NCI-H187 treated with DMSO at 0.1 percent for 48 hours (cell line): ENCODE measurements around the gene BSN.
A peak's percentile ranks its signal among the peaks of the same experiment; 100 is the strongest.

Source experiments
- DNase-seq: peaks from one replicate; lab custom pipeline; 2025; lab: John Stamatoyannopoulos, UW

BSN gene, protein sequence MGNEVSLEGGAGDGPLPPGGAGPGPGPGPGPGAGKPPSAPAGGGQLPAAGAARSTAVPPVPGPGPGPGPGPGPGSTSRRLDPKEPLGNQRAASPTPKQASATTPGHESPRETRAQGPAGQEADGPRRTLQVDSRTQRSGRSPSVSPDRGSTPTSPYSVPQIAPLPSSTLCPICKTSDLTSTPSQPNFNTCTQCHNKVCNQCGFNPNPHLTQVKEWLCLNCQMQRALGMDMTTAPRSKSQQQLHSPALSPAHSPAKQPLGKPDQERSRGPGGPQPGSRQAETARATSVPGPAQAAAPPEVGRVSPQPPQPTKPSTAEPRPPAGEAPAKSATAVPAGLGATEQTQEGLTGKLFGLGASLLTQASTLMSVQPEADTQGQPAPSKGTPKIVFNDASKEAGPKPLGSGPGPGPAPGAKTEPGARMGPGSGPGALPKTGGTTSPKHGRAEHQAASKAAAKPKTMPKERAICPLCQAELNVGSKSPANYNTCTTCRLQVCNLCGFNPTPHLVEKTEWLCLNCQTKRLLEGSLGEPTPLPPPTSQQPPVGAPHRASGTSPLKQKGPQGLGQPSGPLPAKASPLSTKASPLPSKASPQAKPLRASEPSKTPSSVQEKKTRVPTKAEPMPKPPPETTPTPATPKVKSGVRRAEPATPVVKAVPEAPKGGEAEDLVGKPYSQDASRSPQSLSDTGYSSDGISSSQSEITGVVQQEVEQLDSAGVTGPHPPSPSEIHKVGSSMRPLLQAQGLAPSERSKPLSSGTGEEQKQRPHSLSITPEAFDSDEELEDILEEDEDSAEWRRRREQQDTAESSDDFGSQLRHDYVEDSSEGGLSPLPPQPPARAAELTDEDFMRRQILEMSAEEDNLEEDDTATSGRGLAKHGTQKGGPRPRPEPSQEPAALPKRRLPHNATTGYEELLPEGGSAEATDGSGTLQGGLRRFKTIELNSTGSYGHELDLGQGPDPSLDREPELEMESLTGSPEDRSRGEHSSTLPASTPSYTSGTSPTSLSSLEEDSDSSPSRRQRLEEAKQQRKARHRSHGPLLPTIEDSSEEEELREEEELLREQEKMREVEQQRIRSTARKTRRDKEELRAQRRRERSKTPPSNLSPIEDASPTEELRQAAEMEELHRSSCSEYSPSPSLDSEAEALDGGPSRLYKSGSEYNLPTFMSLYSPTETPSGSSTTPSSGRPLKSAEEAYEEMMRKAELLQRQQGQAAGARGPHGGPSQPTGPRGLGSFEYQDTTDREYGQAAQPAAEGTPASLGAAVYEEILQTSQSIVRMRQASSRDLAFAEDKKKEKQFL (N-terminal part only)

DNA sequence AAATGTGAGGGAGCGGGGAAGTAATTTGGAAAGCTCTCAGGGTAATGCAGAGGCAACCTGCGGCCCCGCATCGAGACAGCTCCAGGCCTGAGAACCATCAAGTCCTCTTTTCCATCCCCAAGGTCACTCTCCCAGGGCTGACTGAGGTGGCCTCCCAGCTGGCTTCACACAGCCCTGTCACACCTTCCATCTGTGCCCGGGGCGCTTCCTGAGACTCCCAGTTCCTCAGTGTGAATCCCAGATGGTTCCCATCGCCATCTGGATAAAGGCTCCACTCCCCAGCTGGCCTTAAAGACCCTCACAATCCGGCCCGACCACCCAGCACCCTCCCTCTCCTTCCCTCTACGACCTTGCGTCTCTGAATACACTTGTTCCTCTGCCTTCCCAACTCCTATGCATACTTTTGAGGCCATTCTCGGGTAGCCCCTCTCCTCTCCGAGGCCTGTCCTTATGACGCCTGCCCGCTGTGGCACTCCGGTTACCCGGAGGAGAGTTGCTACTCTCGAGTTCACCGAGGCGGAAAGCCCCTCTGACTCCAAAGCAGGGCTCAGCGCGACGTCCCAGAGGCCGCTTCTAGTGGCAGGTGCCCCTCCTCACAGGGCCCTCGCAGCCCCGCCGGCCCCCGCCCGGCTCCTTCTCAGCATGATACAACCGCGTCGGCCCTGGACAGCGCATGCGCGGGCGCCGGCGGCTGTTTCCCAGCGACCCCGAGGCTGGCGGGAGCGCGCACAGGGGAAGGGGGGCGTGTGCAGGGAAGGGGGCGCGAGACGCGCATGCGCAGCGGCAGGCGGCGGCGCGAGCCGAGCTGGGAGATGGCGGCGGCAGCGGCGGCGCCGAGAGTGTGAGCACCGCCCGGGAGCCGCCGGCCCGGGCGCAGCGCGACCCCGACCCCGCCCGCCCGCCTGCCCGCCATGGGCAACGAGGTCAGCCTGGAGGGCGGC, at the start of gene BSN:
Gene BSN (plus strand): TSS at position 786 of the 941 bp plus-strand sequence. CDS start 126 bp downstream, at position 912.
- peak; percentile 26 for DNase-seq

DNA sequence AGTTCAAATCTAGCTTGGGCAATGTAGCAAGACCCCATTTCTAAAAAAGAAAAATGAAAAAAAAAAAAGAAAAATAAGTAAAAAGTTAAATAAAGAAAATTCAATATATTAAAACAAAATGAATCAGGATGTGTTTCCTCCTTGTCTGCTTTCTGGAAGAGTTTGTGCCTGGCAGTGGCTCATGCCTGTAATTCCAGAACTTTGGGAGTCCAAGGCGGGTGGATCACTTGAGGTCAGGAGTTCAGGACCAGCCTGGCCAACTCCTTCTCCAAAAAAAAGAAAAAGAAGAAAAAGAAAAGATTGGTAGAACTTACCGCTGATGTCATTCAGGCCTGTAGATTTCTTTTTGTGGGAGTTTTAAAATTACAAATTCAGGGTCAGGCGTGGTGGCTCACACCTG, 47.4 kb upstream of the BSN start:
- DNase-seq = no peak

DNA sequence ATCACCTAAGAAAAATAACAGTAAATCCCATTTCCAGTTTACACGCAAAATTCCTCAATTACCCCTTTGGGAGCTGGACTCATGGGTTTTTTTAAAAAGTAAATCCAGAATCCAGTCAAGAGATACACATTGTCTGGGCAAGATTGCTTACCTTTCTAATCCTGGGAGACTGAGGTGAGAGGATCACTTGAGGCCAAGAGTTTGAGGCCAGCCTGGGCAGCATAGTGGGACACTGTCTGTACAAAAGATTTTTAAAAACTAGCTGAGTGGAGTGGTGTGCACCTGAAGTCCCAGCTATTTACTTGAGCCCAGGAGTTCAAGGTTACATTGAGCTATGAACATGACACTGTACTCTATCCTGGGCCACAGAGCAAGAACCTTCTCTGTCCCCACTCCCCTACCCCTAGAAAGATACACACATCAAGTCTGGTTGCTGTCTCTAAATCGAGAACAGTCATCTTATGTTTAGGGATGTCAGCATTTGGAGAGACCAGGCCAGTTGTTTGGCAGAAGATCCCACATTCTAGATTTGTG, 45.2 kb upstream of the BSN start:
- DNase-seq = no peak

DNA sequence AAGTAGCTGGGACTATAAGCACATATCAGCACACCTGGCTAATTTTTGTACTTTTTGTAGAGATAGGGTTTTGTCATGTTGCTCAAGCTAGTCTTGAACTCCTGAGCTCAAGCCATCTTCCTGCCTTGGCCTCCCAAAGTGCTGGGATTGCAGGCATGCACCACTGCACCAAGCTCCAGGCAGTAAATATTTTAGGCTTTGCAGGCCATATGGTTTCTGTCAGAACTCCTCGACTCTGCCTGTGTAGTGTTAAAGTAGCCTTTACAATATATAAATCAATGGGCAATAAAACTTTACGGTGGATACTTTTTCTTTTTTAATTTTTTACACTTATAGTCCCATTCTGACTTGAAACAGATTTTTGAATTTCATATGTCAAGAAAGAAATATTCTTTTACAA, 42.6 kb upstream of the BSN start:
- no peak for DNase-seq

DNA sequence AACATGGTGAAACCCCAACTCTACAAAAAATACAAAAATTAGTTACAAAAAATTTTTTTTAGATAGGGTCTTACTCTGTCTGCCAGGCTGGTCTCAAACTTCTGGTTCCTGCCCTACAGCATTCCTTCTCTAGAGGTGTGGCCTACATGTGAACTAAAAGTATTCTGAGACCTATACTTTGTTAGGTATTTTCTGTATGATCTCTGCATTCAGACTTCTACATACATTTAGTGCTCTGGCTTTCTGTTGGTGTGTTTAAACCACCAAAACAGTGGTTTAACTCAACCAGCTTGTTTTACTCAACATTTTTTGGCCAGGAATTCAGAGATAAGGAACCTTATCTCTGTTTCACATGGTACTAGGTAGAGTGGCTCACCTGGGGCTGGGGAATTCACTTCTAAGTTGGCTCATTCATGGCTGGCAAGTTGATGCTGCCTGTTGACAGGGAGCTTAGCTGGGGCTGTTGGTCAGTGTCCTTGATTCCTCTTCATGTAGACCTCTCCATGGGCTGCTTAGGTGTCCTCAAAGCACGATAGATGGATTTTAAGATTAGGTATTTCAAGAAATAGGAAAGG, 41.4 kb upstream of the BSN start:
- no peak for DNase-seq

DNA sequence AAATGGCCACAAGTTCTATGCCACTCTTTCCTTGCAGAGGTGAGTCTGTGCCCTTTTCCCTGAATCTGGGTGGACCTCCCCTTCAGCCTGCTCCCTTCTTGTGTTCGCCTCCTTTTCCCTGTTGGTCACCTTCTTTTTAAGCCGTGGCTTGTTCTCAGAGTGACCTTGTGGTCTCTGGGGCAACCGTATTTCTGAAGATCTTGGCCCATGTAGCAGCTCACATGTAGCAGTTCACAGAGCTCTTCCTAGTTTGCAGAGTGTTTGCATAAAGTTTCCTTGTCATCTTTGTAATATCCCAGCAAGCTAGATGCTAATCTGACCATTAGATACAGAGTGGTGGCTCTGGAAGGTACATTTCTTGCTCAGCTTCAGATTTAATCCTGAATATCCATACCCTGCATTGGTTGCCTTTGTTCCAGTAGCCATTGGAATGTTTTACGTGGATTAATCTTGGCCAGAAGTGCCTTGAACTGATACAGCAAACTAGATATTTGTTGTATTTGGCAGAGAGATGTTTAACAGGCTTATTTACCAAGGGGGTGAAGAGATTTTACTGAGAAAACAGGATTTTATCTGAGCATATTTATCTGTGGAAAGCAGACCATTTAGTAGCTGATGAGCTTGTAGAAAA, 40.7 kb upstream of the BSN start:
- no peak for DNase-seq

DNA sequence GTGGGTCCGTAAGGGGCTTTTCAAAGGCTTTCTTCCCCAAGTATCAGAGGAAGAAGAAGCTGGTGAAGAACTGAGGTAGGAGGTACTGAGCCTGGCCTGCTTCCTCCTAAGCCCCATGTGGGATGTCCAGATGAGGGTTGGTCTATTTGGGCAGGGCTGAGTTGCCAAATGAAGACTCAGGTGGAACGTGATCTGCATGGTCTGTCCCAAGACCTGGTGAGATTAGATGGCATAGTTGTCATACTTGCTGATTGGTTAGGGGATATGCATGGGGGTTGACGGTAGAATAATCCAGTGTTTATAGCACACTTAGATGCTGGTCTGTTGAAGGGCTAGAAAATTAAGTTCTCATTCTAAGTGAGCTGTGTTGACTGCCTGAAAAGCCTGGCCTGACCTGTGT, 36.3 kb upstream of the BSN start:
- DNase-seq = no peak

DNA sequence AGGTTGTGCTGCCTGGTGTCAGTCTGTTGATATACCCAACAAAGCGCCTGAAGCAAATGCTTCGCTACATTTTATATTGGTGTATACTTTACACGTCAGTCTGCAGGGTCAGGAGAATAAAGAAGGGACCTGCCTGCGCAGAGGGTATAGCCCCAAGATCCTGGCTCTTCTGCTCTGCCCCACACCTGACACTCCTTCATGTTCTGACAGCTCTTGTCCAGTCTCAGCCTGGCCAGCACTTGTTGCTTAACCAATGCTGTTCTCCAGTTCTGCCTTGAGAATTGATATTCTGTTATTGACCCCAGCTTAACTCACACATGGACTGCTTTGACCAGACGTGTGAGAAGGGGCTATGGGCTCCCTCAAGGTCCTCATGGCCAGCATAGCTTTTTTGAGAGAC, 35.8 kb upstream of the BSN start:
- DNase-seq = no peak

DNA sequence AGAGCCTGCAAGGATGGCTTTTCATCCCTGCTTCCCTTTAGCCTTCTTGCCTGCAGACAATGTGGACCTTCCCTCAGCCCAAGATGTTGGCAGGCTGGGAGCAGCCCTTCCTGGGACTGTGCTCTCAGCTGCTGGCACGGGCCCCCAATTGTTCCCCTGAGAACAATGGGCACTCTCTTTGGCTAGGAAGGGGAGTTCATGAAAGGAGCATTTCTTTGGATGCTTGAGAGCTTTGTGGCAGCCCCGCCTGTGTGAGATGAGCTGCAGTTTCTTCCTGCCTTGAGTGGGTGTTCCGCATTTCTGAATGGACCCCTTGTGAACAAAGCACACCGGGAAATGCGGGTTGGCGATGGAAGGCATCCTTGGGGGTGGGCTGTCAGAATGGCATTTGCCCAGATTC, 35.0 kb upstream of the BSN start:
- DNase-seq = no peak

DNA sequence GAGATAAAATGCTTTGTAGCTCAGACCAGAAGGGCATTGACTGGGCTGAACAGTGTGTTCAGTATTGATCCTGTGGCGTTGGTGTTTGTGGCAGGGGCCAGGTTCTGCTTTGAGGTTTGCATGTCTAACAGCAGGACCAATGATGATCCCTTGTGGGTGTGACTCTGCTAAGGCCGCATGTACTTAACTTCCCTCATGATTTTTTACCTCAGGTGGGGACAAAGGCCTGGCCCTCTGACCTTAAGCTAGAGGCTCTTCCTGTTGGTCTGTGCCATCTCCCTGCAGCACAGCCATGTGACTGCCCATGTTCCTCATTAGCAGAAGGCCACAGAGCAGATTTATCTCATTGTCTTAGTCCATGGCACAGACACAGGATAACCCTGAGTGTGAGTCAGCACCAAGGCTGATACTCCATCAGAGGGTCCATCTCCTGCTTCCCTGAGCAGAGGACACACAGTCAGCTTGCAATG, 34.3 kb upstream of the BSN start:
- DNase-seq = no peak

DNA sequence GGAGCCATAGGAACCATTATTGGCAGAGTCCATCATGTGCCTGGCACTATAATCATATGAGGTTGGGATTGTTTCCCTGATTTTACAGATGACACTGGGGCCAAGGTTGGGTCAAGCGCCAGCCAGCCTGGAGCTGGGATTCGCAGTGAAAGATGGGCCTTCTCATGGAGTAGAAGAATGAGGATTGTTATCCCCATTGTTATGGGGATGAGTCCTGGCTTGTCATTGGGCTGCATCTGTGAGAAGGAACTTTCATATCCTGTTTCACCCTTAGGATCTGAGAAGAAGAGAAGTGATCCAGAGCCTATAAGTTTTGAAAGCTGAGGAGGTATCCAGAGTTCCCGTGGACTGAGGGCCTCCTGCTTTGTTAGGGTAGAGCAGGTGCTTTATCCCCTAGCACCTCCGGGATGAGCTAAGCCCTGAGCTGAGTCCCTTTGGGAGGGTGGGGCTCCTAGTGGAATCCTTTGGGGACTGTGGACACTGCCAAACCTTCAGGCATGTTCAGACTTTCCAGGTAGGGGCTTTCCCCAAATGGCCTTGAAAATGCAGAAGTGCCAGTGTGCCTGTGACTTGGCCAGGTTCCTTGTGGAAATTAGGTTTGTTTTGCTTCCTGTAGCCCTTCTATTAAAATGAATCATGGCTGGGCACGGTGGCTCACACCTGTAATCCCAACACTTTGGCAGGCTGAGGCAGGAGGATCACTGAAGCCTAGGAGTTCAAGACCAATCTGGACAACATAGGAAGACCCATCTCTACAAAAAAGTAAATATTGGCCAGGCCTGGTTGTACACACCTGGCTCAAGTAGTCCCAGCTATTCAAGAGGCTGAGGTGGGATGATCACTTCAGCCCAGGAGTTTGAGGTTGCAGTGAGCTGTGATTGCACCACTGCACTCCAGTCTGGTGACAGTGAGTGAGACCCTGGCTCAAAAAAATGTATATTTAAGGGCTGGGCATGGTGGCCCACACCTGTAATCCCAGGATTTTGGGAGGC, 30.2 kb upstream of the BSN start:
- DNase-seq = no peak

DNA sequence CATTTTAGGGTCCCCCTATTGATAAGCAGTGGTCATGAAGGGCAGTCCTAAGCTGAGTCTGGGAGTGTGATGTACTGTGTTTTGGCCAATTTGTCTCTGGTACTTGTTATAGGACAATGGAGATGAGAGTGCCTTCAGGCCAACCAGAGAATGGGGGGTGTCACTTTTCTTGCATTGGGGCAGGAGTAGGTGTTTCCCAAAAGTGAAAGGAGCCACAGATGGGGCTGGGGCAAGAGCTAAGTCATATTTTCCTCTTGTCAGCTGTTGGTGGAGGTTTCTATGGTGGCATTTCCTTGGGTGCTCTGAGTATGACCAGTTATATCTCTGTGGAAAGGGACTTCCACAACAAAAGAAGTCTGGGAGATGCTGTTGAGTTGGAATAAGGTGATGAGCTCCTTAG, 24.7 kb upstream of the BSN start:
- no peak for DNase-seq

DNA sequence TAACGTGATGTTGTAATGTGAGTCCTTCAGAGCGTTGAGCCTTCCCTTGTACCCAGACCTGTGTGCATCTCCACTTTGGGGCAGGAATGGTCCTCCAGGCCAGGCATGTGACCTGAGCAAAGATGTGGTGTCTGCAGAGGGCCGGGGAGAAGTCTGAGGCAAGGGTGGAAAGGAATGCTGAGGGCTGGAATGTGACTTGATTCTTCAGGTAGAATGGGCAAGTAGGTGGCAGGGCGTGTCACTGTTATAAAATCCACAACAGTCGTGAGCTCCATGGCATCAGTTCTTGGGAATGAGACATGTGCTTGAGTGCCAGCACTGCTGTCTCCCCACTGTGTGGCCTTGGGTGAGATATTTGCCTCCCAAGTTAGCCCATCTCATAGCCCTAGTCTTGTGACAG, 24.0 kb upstream of the BSN start:
- DNase-seq = no peak

DNA sequence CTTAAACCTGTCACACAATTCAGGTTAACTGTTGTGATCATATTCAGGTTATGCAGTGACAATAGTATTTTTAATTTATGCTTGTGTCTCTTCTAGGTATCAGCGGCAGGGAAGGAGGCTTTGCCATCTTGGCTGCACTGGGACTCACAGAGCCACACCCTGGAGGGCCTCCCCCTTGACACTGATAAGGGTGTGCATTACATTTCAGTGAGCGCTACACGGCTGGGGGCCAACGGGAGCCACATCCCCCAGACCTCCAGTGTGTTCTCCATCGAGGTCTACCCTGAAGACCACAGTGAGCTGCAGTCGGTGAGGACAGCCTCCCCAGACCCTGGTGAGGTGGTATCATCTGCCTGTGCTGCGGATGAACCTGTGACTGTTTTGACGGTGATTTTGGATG, 23.6 kb upstream of the BSN start:
- no peak for DNase-seq

DNA sequence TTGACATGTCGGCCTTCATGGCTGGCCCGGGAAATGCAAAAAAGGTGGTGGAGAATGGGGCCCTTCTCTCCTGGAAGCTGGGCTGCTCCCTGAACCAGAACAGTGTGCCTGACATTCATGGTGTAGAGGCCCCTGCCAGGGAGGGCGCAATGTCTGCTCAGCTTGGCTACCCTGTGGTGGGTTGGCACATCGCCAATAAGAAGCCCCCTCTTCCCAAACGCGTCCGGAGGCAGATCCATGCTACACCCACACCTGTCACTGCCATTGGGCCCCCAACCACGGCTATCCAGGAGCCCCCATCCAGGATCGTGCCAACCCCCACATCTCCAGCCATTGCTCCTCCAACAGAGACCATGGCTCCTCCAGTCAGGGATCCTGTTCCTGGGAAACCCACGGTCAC, 23.1 kb upstream of the BSN start:
- DNase-seq = no peak

DNA sequence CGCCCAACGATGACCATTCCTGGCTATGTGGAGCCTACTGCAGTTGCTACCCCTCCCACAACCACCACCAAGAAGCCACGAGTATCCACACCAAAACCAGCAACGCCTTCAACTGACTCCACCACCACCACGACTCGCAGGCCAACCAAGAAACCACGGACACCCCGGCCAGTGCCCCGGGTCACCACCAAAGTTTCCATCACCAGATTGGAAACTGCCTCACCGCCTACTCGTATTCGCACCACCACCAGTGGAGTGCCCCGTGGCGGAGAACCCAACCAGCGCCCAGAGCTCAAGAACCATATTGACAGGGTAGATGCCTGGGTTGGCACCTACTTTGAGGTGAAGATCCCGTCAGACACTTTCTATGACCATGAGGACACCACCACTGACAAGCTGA, 22.6 kb upstream of the BSN start:
- no peak for DNase-seq

DNA sequence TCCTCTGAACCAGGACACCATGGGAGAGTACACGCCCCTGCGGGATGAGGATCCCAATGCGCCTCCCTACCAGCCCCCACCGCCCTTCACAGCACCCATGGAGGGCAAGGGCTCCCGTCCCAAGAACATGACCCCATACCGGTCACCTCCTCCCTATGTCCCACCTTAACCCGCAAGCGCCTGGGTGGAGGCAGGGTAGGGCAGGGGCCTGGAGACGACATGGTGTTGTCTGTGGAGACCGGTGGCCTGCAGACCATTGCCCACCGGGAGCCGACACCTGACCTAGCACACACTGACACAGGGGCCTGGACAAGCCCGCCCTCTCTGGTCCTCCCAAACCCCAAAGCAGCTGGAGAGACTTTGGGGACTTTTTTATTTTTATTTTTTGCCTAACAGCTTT, 21.2 kb upstream of the BSN start:
- no peak for DNase-seq

DNA sequence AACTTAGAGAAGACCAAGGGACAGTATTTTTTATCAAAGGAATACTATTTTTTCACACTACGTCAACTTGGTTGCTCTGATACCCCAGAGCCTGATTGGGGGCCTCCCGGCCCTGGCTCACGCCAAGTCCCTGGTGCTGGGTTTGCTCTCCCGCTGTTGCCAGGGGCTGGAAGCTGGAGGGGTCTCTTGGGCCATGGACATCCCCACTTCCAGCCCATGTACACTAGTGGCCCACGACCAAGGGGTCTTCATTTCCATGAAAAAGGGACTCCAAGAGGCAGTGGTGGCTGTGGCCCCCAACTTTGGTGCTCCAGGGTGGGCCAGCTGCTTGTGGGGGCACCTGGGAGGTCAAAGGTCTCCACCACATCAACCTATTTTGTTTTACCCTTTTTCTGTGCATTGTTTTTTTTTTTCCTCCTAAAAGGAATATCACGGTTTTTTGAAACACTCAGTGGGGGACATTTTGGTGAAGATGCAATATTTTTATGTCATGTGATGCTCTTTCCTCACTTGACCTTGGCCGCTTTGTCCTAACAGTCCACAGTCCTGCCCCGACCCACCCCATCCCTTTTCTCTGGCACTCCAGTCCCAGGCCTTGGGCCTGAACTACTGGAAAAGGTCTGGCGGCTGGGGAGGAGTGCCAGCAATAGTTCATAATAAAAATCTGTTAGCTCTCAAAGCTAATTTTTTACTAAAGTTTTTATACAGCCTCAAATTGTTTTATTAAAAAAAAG, 20.3 kb upstream of the BSN start:
- no peak for DNase-seq
